Measurements from ENCODE around the gene PPARG.
"Not testable (repeated sequence)": the region's sequence is repeated elsewhere in the genome, so short reads cannot be mapped to it uniquely, and the experiment has no call there.

Gene PPARG

DNA sequence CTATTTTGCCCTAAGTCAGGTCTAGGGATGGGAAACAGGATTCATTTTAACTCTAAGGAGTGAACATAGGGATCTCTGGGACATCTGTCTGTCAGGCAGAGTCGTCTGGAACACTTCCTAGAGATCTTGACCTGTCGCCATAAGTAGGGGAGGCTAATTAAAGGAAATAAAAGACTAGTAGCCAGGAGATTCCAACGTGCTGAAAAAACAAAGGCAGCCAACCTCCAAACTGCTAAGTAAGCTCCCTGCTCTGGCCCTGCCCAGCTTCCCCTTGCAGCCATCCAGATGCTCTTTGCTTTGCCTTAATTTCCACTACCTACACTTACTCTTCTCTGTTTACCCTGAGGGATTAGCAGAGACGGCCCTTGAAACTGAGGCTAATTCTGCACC lies 177.0 kb downstream of the PPARG start:
- DNase-seq: no peak

DNA sequence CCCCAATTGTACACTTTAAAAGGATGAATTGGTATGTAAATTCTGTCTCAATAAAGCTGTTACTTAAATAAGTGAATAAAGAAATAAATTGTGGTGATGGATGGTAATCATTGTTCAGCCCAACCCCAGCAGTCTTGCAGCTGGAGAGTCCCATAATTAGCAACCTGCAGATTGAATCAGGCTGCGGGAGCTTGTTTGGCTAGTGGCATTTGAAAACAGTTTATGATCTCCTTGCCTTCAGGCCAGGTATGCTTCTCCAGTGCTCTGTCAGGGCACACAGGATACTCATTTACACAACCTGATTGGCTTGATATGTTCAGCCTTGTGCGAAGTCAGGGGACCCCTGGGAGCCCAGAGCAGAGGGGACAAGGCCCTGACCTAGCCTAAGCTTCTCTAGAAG lies 178.9 kb downstream of the PPARG start:
- DNase-seq: no peak

DNA sequence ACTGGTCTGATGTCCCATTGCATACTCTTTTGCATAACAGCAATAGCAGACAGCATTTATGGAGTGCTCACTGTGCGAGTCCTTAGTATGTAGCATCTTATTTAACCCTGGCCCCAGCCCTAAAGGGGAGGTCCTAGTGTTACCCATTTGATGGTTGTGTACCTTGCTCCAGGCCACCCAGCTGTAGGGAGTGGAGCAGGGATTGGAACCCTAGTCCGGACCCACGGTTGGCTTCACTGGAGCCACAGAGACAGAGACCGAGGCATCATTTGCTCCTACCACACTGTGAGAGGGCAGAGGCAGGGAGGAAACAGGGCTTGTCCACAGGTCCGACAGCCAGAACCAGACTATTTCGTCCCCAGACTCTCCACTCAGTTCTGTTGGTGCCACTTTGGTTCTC lies 179.4 kb downstream of the PPARG start:
- no peak for DNase-seq

DNA sequence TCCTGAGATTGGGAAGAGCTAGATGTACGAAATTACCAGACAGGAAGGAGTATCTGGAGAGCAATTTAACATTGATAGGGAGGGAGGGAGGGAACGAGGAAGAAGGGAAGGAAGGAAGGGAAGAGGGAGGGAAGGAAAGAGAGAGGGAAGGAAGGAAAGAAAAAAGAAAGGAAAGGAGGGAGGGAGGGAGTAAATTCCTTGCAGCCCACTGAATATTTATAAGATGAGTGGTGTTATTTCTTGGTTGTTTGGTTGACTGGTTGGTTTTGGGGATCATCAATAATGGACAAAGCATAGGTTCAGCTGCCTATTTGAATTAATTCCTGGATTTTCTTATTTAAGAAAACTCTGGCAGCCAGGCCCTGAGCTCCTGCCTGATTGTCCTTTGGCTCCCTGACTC lies 179.9 kb downstream of the PPARG start:
- DNase-seq: no peak

DNA sequence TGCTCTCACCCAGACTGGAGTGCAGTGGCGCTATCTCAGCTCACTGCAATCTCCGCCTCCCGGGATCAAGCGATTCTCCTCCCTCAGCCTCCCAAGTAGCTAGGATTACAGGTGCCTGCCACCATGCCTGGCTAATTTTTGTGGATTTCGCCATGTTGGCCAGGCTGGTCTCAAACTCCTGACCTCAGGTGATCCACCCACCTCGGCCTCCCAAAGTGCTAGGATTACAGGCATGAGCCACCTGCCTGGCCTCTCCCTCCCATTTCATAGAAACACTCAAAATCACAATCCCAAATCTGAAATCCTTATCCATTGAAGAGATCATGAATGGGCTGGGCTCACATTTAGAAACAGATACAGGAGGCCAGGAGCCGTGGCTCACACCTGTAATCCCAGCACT lies 180.4 kb downstream of the PPARG start:
- not testable (repeated sequence) for DNase-seq

- no peak for DNase-seq
Measured at GRCh38 chr3:12470111-12470510, 181.2 kb downstream of the PPARG start.

DNA sequence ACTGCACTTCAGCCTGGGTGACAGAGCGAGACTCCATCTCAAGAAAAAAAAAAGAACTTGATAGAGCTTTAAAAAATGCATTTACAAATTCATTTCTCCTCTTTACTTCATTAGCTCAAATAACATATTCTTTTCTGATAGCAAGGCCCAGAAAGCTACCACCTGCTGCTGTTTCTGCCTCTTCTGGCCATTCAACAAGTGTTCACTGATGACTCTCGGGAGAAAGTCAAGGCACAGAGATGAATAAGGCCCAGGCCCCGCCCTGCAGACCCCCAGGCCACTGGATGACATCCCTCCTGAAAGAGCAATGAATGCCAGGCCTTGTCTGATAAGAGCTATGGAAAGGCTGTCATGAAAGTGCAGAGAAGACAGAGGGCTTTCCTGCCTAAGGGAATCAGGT lies 181.8 kb downstream of the PPARG start:
- no peak for DNase-seq

DNA sequence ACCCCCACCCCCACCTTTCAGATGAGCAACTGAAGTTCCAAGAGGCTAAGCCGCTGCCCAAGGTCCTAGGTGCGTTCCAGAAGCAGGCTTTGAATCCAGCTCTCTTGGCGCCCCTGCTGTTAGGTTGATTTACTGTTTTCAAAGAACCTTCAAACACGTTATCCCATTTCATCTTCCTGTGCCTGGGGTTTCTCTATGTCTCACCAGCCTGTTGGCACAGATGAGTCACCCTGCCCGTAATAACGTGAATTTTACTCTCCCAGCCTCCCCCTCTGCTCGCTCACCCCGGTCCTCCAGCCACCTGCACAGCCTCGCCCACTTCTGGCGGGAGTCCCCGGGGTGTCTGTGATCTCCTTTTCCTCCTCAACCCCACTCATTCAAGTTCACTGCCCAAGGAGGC lies 182.4 kb downstream of the PPARG start:
- peak; percentile 47 to 53 for DNase-seq

GRCh38 chr3:12472000-12472610 lies 183.2 kb downstream of the PPARG start:
- no peak for DNase-seq

- no peak for DNase-seq
Measured at GRCh38 chr3:12472796-12473195, 183.9 kb downstream of the PPARG start.

- no peak for DNase-seq
Measured at GRCh38 chr3:12473511-12473910, 184.6 kb downstream of the PPARG start.

DNA sequence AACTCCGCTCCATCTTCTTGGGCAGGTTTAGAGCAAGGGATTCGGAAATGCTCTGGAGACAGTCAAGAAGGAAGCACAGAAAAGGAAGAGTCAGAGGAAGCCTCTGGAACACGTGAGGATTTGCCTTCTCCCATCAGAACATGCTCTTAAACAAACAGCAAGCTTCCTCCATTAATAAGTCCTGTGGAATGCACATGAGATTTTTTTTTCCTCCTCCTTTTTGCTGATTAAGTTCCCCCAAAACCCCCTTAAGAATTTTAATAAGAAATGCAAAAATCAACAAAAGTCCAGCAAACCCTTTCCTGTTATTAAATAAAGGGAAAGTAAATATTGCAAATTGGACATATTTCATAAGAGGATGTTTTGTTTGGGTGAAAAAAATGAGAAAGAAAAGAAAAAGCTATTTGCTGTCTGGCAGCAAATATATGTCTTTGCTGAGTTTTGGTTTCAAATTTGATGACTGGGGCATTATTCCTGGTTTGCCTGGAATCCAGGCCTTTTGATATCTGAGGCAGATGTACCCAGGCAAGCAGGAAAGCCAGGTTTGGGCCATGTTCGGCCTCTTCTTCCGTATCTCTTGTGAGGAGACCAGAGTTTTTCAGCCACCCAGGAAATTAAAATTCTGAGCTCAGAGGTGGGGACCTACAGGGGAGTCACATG lies 187.5 kb downstream of the PPARG start:
- DNase-seq: no peak

DNA sequence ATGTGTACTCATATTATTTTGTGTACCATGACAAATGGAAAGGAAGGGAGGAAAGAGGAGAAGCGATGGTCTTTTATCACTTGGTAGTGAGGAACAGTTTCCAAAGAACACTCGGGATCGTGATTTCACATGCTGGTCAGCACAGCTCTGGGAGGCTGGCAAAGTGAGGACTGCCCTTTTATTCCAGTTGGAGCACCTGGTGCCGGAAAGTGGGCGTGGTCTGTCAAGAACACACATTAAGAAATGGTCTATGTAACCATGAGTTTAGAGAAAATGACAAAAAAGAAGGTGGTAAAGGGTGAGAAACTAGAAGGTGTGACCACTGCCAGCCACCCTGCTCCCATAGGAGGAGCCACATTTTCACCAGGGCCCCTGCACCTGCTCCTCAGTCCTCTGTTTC lies 188.4 kb downstream of the PPARG start:
- DNase-seq: no peak

DNA sequence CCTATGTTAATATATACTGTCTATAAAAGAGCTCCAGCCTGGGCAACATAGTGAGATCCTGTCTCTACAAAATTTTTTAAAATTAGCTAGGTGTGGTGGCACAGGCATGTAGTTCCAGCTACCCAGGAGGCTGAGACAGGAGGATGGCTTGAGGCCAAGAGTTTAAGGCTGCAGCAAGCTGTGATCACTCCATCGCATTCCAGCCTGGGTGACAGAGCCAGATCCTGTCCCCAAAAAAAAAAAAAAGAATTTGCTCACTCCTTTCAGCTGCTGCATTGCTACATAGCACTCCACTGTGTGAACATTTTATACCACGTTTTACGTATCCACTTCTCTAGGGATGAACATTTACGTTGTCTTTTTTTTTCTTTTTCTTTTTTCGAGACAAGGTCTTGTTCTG lies 189.5 kb downstream of the PPARG start:
- DNase-seq: no peak

DNA sequence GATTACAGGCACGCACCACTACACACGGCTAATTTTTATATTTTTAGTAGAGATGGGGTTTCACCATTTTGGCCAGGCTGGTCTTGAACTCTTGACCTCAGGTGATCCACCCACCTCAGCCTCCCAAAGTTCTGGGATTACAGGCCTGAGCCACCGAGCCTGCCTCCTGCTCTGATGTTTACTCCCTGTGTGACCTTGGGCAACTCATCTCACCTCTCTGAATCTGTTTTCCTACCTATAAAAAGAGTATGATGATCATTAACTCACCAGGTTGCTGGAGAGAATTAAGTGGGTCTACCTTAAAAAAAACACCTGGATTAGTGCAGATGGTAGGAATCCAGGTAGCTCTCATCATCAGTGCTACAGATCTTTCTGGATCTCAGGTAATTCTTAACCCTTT lies 190.3 kb downstream of the PPARG start:
- DNase-seq: not testable (repeated sequence)

DNA sequence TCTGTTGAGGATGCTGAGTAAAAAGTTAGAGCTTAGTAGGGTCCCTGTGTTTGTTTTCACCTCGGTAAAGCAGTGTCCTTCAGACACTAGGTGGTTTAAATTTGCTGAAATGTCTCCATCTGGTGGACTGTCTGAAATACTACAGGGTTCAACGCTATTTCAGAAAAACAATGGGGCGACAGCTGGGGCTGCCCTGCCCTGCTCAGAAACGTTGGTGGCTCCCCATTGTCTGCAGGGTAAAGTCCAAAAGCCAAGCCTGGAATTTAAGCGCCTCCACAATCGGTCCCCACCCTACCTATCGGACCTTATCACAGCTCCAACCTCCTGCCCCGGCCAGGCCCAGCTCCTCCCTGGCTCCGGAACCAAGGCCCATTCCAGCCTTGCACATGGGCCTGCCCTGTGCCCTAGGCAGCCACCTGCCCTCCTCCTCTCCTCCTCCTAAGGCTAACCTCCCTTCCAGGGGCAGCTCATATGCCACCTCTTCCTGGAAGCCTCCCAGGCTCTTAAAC lies 191.1 kb downstream of the PPARG start:
- DNase-seq: no peak

DNA sequence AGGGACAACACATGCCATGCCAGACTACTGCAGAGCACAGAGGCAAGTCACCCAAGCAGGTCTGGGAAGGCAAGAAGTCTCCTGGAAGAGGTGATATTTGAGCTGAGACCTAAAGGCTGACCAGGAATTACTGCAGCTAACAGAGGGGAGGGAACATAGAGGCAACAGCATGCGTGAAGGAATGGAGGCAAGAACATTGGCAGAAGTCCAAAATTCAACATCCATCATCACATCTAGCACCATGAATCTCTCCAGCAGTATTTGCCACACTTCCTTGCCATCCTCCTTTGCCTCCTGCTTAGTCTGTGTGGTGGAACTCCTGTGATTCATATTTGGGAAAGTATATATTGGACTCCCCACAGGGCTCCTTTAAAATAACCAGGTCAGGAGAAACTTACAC lies 194.5 kb downstream of the PPARG start:
- DNase-seq: no peak

- no peak for DNase-seq
Measured at GRCh38 chr3:12483872-12484197, 195.0 kb downstream of the PPARG start.

Data from stimulated activated CD4-positive, alpha-beta T cell treated with anti-CD3 and anti-CD28 coated beads, Interleukin-2, amount 100 ng/mL, for 48 hours (primary cell).